22Rv1 (cell line): ENCODE results near the gene WDR54.

ENCODE experiments used
- H3K27ac ChIP-seq: fragments of 450-650 bp; 2 replicates; pipeline ENCODE4 v1.5.1; 2017
- ZFX ChIP-seq: fragments of 450-650 bp; IDR thresholded peaks from 2 replicates; pipeline ENCODE4 v1.6.1; 2017; ENCODE audit warnings: antibody characterized with exemption, borderline replicate concordance
- TF ChIP-seq, protein P1 (sequence below): fragments of 450-650 bp; IDR thresholded peaks from 2 replicates; pipeline ENCODE4 v1.5.1; 2017; ENCODE audit warnings: mild to moderate bottlenecking

The WDR54 gene

DNA sequence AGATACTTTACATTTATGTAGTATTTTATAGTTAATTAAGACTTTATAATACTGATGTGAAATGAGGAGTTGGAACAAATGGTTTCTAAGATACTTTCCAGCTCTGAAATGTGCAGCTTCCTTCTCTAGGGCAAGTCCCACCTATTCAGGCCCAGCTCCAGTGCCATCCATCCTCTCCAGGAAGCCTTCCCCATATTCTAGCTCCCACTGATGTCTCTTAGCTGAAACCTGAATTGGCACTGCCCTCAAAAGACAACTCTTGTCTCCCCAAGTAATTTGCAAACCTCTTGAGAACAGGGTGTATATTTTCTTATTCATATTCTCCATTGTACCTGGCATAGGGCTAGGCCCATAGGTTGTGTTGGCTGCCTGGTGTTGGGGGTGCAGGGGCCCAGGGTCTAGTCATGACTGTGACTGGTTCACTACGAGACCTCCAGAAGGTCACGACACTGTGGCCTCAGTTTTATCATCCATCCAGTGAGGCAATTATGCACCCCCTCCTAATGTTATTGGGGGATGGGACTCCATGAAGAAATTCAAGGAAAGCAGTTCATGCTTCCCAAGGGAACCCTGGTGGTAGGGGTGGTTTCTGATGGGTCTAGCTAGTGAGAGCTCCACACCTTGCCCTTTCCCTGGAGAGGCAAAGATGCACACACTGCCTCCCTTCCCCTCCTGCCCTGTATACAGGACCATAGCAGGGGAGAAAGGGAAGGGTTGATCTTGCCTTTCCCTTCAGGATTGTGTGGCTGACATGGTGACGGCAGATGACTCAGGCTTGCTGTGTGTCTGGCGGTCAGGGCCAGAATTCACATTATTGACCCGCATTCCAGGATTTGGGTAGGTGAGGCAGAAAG is 2.8 kb downstream of the WDR54 start:
- TF ChIP-seq, protein P1, sequence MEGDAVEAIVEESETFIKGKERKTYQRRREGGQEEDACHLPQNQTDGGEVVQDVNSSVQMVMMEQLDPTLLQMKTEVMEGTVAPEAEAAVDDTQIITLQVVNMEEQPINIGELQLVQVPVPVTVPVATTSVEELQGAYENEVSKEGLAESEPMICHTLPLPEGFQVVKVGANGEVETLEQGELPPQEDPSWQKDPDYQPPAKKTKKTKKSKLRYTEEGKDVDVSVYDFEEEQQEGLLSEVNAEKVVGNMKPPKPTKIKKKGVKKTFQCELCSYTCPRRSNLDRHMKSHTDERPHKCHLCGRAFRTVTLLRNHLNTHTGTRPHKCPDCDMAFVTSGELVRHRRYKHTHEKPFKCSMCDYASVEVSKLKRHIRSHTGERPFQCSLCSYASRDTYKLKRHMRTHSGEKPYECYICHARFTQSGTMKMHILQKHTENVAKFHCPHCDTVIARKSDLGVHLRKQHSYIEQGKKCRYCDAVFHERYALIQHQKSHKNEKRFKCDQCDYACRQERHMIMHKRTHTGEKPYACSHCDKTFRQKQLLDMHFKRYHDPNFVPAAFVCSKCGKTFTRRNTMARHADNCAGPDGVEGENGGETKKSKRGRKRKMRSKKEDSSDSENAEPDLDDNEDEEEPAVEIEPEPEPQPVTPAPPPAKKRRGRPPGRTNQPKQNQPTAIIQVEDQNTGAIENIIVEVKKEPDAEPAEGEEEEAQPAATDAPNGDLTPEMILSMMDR: no peak
- TF ChIP-seq ZFX: no peak
- peak overlapping the region; percentile 22; the same call in 1 of the 2 replicates for H3K27ac ChIP-seq

DNA sequence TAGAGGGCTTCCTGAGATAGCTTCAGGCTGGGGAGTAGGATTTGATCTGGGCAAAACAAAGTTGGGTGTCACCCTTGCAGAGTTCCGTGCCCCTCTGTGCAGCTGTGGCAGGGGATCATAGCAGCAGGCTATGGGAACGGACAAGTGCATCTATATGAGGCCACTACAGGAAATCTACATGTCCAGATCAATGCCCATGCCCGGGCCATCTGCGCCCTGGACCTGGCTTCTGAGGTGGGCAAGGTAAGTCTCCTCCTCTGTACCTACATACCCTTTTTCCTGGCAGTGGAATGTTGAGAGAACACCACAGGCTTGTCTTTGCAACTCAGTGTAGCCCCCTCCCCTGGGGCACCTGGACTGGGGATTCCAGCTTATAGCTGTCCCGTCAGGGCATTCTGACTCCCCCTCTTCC is 3.5 kb downstream of the WDR54 start:
- TF ChIP-seq, protein P1: no peak
- TF ChIP-seq ZFX: no peak
- H3K27ac ChIP-seq: peak overlapping the region; percentile 22; the same call in 1 of the 2 replicates

DNA sequence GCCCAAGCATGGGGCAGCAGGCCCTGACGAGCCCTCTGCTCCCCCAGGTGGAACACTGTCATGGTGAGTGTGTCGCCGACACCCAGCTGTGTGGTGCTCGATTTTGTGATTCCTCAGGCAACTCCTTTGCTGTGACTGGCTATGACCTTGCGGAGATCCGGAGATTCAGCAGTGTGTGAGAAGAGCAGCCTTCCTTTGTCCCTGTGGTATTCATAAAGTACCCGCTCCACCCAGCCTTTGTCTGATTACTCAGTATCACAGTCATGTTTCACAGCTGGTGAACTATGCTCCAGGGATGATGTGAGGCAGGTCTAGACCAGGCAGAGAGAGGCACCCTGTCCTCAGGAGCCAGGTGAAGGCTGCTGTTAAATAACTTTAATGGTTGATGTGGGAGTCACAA is 4.0 kb downstream of the WDR54 start:
- TF ChIP-seq, protein P1: no peak
- no peak for TF ChIP-seq ZFX
- H3K27ac ChIP-seq: 0 out of 2 replicates have a peak overlapping the region, but pooled peaks have one; percentile 22

DNA sequence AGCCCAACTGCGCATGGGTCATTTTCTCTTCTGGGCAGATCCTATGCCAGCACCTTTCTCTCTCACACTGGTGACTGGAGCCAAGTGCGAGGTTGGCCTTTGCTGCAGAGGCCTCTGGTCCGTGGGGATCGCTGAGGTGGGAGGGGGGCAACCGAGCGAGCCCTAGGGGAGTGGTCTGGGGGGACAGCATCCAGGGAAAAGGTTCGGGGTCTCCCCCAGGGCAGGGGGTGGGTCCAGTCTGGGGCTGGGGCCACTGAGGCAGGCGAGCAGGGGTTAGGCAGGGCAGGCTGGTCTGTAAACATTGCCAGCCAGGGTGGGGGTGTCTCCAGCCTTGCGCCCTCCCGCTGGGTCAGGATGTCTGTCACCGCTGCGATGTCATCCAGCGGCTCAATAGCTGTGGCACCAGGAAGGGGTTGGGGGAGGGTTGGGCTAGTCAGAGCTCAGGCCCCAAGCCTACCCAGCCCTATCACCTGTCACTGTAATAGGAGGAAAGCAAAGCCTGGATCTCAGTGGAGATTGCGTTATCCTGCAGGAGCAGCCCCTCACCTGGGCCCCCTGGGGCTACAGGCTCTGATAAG is 4.7 kb downstream of the WDR54 start:
- 0 out of 2 replicates have a peak overlapping the region, but pooled peaks have one; percentile 22 for H3K27ac ChIP-seq
- TF ChIP-seq ZFX: no peak
- TF ChIP-seq, protein P1: no peak

DNA sequence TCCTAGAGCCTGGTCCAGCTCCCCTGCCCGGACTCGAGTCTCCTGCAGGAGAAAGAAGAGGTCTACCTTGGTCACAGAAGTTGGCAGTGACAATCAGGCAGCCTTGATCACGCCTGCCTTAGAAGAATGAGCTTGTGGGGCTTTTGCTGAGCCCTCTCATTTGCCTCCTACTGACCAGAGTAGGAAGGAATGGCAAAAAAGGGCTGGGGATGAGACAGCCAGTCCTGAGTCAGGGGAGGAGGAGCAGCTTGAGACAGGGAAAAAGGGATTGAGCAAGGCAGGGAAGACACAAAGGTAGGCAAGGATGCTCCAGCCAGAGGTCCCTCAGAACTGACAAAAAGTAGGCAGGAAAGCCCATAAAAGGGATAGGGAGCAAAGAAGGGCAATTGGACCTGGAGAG is 6.0 kb downstream of the WDR54 start:
- no peak for TF ChIP-seq ZFX
- TF ChIP-seq, protein P1: no peak
- no peak overlapping the region for H3K27ac ChIP-seq

DNA sequence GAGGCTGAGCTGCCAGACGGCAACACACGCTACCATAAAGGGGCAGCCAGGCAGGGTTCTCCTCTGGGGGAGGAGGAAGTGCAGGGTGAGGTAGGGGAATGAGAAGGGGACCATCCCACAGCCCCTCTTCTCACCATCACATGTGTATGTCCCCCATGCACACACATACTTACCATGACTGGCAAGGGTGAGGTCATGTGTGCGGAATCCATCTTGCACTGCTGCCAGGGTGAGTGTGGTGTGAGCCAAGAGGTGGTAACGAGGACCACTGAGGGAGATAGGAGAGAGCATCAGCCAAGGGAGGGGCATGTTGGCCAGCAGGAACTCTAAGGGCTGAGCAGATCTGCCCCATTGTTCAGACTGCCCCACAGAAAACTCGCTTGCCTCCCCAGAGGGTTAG is 7.1 kb downstream of the WDR54 start:
- H3K27ac ChIP-seq: no peak overlapping the region
- no peak for TF ChIP-seq ZFX
- TF ChIP-seq, protein P1: no peak
